ENCODE results near the gene ADGRD1. TPM values are rescaled to one million over a fixed set of nuclear protein-coding genes. Genes with fewer than 3 reads are reported as not detected.
"Not testable (repeated sequence)": the region's sequence is repeated elsewhere in the genome, so short reads cannot be mapped to it uniquely, and the experiment has no call there.

ADGRD1 gene
- total RNA-seq, 1 donor: 0.54 TPM

GRCh38 chr12:131113568-131114270 lies 160.0 kb downstream of the ADGRD1 start:
- no peak for DNase-seq (ENCODE audit: low read depth in 2 of 3, low spot score in 2 of 3)

GRCh38 chr12:131114271-131114670 lies 160.6 kb downstream of the ADGRD1 start:
- no peak for DNase-seq (ENCODE audit: low read depth in 2 of 3, low spot score in 2 of 3)

GRCh38 chr12:131114942-131115584 lies 161.4 kb downstream of the ADGRD1 start:
- DNase-seq (ENCODE audit: low read depth in 2 of 3, low spot score in 2 of 3): no peak

- no peak for DNase-seq (ENCODE audit: low read depth in 2 of 3, low spot score in 2 of 3)
Observed at GRCh38 chr12:131115766-131116467, 162.2 kb downstream of the ADGRD1 start.

GRCh38 chr12:131116468-131117117 lies 162.9 kb downstream of the ADGRD1 start:
- peak in 1 of 3 donors; percentile 28 for DNase-seq (ENCODE audit: low read depth in 2 of 3, low spot score in 2 of 3)

- no peak for DNase-seq (ENCODE audit: low read depth in 2 of 3, low spot score in 2 of 3)
Observed at GRCh38 chr12:131117438-131118245, 163.9 kb downstream of the ADGRD1 start.

GRCh38 chr12:131118371-131118770 lies 164.7 kb downstream of the ADGRD1 start:
- DNase-seq (ENCODE audit: low read depth in 2 of 3, low spot score in 2 of 3): no peak

- not testable (repeated sequence) for DNase-seq (ENCODE audit: low read depth in 2 of 3, low spot score in 2 of 3)
Observed at GRCh38 chr12:131119345-131119744, 165.6 kb downstream of the ADGRD1 start.

GRCh38 chr12:131119936-131120335 lies 166.2 kb downstream of the ADGRD1 start:
- no peak for DNase-seq (ENCODE audit: low read depth in 2 of 3, low spot score in 2 of 3)

- no peak for DNase-seq (ENCODE audit: low read depth in 2 of 3, low spot score in 2 of 3)
Observed at GRCh38 chr12:131120831-131121271, 167.1 kb downstream of the ADGRD1 start.

- no peak for DNase-seq (ENCODE audit: low read depth in 2 of 3, low spot score in 2 of 3)
Observed at GRCh38 chr12:131121705-131122405, 168.1 kb downstream of the ADGRD1 start.

- no peak for DNase-seq (ENCODE audit: low read depth in 2 of 3, low spot score in 2 of 3)
Observed at GRCh38 chr12:131122631-131123030, 168.9 kb downstream of the ADGRD1 start.

- DNase-seq (ENCODE audit: low read depth in 2 of 3, low spot score in 2 of 3): no peak
Observed at GRCh38 chr12:131123817-131124216, 170.1 kb downstream of the ADGRD1 start.

GRCh38 chr12:131124487-131125280 lies 171.0 kb downstream of the ADGRD1 start:
- no peak for DNase-seq (ENCODE audit: low read depth in 2 of 3, low spot score in 2 of 3)

- no peak for DNase-seq (ENCODE audit: low read depth in 2 of 3, low spot score in 2 of 3)
Observed at GRCh38 chr12:131126662-131127173, 173.0 kb downstream of the ADGRD1 start.

- no peak for DNase-seq (ENCODE audit: low read depth in 2 of 3, low spot score in 2 of 3)
Observed at GRCh38 chr12:131128556-131128955, 174.8 kb downstream of the ADGRD1 start.

GRCh38 chr12:131128966-131129619 lies 175.4 kb downstream of the ADGRD1 start:
- not testable (repeated sequence) for DNase-seq (ENCODE audit: low read depth in 2 of 3, low spot score in 2 of 3)

- no peak for DNase-seq (ENCODE audit: low read depth in 2 of 3, low spot score in 2 of 3)
Observed at GRCh38 chr12:131129839-131130238, 176.1 kb downstream of the ADGRD1 start.
